Hematopoietic multipotent progenitor cell treated with erythropoietin and hydrocortisone succinate and interleukin-3 and kit ligand, for 15 days (in vitro differentiated cells): ENCODE results near the gene GABPB2.
"Not testable (repeated sequence)": the region's sequence is repeated elsewhere in the genome, so short reads cannot be mapped to it uniquely, and the experiment has no call there.

Experiments
- DNase-seq: peaks from one replicate; pipeline ENCODE4 v3.0.0-alpha.2; 2015; ENCODE audit warnings: low spot score

GABPB2 gene

GRCh38 chr1:151060007-151060656, 10.4 kb upstream of the GABPB2 start, which contains the start of gene MLLT11:
TSS of gene MLLT11 (plus strand) at chr1:151060397. CDS start at chr1:151067225, 6,828 bp downstream.
- no peak for DNase-seq

DNA sequence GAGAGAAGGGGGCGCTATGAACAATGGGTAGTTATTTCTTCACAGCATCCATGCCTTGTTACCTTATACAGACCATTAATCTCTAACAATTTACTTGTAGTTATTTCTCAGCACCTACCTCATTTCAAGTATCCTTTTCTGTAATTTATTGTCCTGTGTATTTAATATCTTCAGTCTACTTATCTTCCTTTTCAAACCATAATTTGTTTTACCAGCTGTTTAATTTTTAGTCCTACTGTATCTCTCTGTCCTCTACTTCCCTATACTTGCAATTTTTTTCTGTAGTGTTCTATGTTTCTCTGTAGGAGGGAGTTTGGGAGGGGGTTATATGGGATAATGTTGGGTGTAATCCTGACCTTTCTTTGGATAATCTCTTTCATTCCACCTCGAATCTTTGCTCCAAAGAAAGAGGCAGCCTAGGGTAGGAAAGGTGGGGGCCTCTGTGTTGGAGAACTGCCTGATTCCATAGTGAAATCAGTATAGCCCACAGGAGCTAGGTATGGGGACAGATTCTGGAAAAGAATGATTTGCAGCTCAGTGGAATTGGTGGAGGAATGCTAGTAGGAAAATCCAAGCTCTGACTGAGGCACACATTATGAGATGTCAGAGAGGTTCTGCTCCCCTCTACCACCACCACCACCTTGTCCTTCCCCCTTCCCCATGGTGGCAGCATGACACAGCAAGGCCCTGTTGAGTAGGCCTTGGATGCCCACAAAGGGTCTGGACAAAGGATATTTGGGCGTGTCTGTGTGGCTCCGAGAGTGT, 9.7 kb upstream of the GABPB2 start:
- DNase-seq: no peak

GRCh38 chr1:151061704-151062103, 8.9 kb upstream of the GABPB2 start:
- no peak for DNase-seq

- DNase-seq: no peak
Observed at GRCh38 chr1:151062741-151063371, 7.7 kb upstream of the GABPB2 start.

DNA sequence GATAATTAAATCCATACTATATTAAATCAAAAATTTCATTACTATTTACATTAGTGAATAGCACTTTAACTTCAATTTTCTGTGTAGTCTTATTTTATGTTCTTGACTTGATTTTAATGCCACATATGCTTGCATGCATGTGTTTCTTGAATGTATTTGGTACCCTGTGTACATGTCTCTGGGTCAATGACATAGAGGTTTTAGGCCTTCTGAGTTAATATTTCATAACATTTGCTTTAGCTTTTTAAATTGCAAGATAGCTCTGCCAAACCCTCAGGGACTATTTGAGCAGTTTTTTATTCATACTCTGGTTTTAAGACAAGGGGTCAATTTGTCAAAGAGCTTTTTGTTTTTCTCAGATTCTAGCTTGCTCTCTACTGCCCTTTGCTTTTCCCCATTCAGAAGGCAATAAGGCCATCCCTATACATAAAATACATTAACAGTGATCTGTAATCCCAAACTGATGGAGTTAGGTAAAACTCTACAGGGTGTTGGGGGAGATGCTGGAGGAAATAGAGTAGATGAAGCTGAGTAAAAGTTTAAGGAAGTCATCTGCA, 5.4 kb upstream of the GABPB2 start:
- DNase-seq: no peak

GRCh38 chr1:151067185-151067584, 3.4 kb upstream of the GABPB2 start:
- DNase-seq: no peak

DNA sequence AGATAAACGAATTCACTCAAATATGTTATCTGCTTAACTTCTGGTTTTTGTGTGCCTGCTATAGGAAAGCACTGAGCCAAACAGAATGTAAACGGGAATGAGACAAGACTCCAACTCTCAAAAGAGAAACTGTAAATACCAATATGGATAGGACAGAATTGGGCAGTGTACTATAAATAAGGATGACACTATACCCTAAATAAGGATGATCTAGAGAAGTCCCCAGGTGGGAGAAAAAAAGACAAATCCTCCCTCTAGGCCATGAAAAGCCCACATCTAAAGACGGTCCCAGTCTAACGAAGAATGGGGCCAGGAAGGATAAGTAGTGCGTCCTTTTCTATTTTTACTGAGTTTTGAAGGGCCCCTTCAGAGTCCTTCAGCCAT, 1.5 kb upstream of the GABPB2 start:
- DNase-seq: peak; percentile 7

- no peak for DNase-seq
Observed at GRCh38 chr1:151072224-151072623, 1.7 kb downstream of the GABPB2 start.

DNA sequence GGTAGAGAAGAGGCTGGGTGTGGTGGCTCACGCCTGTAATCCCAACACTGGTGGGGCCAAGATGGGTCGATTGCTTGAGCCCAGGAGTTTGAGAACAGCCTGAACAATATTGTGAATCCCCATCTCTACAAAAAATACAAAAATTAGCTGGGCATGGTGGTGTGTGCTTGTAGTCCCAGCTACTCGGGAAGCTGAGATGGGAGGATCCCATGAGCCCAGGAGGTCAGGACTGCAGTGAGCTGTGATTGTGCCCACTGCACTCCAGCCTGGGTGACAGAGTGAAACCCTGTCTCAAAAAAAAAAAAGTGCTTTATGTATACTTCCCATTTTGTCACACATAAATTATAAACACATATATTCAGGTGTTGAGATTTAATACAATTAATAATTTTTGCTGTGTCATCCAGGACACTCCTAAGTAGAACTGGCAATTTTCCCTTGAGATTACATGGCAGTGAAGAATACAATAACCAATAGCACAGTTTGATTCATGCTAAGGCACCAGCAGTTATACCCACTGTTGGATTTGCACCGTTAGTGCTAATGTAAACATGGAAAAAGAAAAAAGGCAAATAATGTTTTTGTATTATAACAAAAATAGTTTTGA, 15.5 kb downstream of the GABPB2 start:
- DNase-seq: no peak

GRCh38 chr1:151097426-151097825, 26.9 kb downstream of the GABPB2 start:
- not testable (repeated sequence) for DNase-seq

GRCh38 chr1:151098126-151098525, 27.6 kb downstream of the GABPB2 start:
- no peak for DNase-seq

DNA sequence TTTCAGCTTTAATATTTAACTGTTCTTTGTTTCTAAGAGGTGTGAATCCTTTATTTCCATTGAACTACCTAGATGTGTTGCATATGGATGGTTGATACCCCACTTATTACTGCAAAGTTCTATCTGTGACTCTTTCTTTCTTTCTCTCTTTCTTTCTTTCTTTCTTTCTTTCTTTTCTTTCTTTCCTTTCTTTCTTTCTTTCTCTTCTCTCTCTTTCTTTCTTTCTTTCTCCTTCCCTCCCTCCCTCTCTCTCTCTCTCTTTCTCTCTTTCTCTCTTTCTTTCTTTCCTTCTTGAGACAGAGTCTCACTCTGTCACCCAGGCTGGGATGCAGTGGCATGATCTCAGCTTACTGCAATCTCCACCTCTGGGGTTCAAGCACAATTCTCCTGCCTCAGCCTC, 34.1 kb downstream of the GABPB2 start:
- no peak for DNase-seq

DNA sequence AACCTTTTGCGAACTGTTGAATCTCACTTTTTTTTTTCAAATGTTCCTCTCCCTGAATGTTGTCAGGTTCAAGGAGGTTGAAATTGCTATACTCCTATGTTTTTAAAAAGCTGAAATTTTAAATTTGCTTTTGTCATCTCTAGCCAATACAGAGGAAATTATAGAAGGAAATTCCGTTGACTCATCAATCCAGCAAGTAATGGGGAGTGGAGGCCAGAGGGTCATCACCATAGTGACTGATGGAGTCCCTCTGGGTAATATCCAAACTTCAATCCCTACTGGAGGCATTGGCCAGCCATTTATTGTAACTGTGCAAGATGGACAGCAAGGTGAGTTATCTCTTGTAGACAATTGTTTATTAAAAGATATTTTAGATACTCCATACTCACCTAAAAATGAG, 36.3 kb downstream of the GABPB2 start:
- DNase-seq: no peak

GRCh38 chr1:151108331-151108730, 37.8 kb downstream of the GABPB2 start:
- no peak for DNase-seq

DNA sequence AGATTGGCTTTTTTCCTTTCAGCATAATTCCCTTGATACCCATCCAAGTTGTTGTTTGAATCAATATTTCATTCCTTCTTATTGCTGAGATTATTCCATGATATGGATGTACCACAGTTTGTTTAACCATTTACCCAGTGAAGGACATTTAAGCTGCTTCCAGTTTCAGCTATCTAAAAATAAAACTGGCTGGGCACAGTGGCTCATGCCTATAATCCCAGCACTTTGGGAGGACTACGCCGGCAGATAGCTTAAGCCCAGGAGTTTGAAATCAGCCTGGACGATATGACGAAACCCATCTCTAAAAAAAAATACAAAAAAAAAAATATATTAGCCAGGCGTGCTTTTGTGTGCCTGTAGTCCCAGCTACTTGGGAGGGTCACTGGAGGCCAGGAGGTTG, 43.3 kb downstream of the GABPB2 start:
- DNase-seq: no peak

DNA sequence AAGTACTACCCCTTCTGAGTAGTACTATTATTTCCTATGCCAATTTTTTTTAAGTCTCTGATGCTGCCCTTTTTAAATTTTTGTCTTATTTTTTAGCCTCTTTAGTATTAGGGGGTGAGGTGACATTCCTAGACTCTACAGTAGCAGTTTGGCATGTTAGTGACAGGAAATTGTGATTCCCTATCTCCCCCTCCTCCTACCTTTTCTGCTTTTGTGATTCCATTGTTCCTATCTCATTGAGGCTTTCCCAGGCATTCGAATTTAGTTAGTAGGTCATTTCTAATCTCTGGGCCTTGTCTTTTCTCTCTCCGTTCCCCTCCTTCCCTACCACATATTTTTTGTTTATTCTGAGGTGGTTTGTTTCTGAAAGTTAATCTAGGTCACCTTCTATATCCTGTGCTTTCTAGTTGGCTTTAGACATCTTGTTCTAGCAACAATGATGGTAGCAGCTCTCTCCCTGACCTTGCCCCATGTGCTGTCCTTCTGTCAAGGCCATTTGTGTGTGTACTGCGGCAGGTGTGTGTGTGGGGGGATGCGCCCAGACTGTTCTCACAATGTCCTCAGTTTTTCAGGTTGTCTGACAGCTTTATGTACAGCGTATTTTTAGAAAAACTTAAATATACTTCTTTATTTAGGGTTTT, 54.3 kb downstream of the GABPB2 start:
- DNase-seq: no peak

GRCh38 chr1:151128800-151129199, 58.2 kb downstream of the GABPB2 start:
- no peak for DNase-seq

GRCh38 chr1:151130987-151131586, 60.5 kb downstream of the GABPB2 start:
- DNase-seq: peak; percentile 19

DNA sequence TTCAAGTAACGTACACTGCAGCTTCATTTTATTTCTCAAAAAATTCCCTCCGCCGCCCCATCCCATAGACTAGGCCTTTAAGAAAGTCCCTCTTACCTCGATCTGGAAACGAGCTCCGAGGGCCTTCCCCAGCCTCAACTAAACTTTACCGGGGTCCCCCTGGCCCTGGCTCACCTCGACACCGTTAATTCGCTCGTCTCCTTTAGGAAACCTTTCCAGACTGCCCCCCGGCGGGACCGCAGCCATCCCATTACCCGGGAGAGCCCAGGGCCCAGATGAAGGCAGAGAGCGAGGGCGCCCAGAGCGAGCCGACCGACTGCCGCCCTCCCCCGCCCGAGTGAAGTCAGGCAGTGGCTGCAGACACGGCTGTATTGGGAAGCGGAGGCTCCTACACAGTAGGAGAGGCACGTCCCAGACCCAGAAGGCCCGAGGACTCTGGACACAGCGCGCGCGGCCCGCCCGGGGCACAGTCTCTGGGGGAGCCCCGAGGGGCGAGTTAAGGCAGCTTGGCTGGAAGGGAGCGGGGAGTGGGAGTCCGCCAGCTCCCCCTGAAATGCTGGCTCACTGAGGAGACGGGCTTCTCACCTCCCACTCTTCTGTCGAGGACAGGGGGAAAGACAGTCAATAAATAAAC, 61.3 kb downstream of the GABPB2 start:
- no peak for DNase-seq

- DNase-seq: no peak
Observed at GRCh38 chr1:151132335-151133017, 61.9 kb downstream of the GABPB2 start.
